Progenitor cell of endocrine pancreas (in vitro differentiated cells): Measurements from ENCODE around the gene MCRIP1. TPM values are rescaled to one million over a fixed set of nuclear protein-coding genes. Genes with fewer than 3 reads are reported as not detected.

Experiments
- DNase-seq: peaks from one replicate; pipeline ENCODE4 v3.0.0; 2021; ENCODE audit warnings: low spot score; ENCODE audit not compliant: unreplicated experiment
- H3K27ac Mint-ChIP-seq: 2 replicates; pipeline ENCODE4 v1.8.0; 2021; ENCODE audit warnings: mild to moderate bottlenecking, moderate library complexity, mixed read lengths
- H3K27me3 Mint-ChIP-seq: 2 replicates; pipeline ENCODE4 v1.8.0; 2021; ENCODE audit warnings: mixed read lengths
- H3K36me3 Mint-ChIP-seq: 2 replicates; pipeline ENCODE4 v1.8.0; 2022; ENCODE audit warnings: mixed read lengths; ENCODE audit not compliant: insufficient read depth
- H3K4me1 Mint-ChIP-seq: 2 replicates; pipeline ENCODE4 v1.8.0; 2021; ENCODE audit warnings: low read depth, mixed read lengths
- H3K4me3 Mint-ChIP-seq: 2 replicates; pipeline ENCODE4 v1.8.0; 2021; ENCODE audit warnings: low read depth, mild to moderate bottlenecking, moderate library complexity, mixed read lengths
- H3K9me3 Mint-ChIP-seq: 2 replicates; pipeline ENCODE4 v1.8.0; 2021; ENCODE audit warnings: low read depth, mixed read lengths
- CTCF ChIP-seq: fragments of 200-600 bp; sonication (generic); IDR thresholded peaks from one replicate; pipeline ENCODE4 v1.5.0; 2021; ENCODE audit warnings: antibody characterized with exemption, mild to moderate bottlenecking; ENCODE audit not compliant: unreplicated experiment
- total RNA-seq: library from RNA; stranded (reverse); gene quantifications from 2 replicates; pipeline ENCODE4 v1.2.1, GENCODE V29; 2021

Gene MCRIP1
- total RNA-seq, 1 donor from 2014 or later: 157 TPM

- no peak for TF ChIP-seq CTCF
- H3K9me3 Mint-ChIP-seq: no peaks in the 10 kb centered on the region
- H3K27ac Mint-ChIP-seq: no peak overlapping the region
- peaks cover 16% of the 10 kb centered on the region for H3K27me3 Mint-ChIP-seq
- no peak overlapping the region for H3K4me3 Mint-ChIP-seq
- H3K4me1 Mint-ChIP-seq: peaks cover 14% of the 10 kb centered on the region
- H3K36me3 Mint-ChIP-seq: no peaks in the 10 kb centered on the region
- DNase-seq: no peak
Measured at GRCh38 chr17:81817758-81818147, 15.3 kb downstream of the MCRIP1 start.

DNA sequence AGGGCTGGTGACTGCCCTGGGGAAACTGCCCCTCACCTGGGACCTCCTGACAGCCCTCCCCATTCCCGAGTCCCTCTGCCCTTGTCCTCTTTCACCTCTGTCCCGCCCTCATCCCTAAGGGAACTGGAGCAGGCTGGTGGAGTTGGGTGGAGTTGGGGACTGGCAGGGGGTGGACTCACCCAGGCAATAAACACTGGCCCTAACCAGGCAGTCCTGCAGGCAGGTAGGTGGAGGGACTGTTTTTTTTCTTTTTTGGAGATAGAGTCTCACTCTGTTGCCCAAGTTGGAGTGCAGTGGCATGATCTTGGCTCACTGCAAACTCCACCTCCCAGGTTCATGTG, 17.5 kb downstream of the MCRIP1 start:
- peaks cover 14% of the 10 kb centered on the region for H3K4me1 Mint-ChIP-seq
- H3K36me3 Mint-ChIP-seq: no peaks in the 10 kb centered on the region
- DNase-seq: no peak
- H3K9me3 Mint-ChIP-seq: no peaks in the 10 kb centered on the region
- no peak for TF ChIP-seq CTCF
- peaks cover 16% of the 10 kb centered on the region for H3K27me3 Mint-ChIP-seq
- peak overlapping the region; percentile 67 for H3K27ac Mint-ChIP-seq
- no peak overlapping the region for H3K4me3 Mint-ChIP-seq

GRCh38 chr17:81814748-81815645, 18.1 kb downstream of the MCRIP1 start:
- Mint-ChIP-seq H3K4me1 (peaks cover 14% of the 10 kb centered on the region), H3K36me3 (no peaks in the 10 kb centered on the region), H3K4me3 (no peak overlapping the region), H3K9me3 (no peaks in the 10 kb centered on the region), H3K27me3 (peaks cover 16% of the 10 kb centered on the region), H3K27ac (peak overlapping the region; percentile 73)
- DNase-seq: no peak
- TF ChIP-seq CTCF: no peak

- no peak overlapping the region for H3K27ac Mint-ChIP-seq
- no peaks in the 10 kb centered on the region for H3K9me3 Mint-ChIP-seq
- TF ChIP-seq CTCF: no peak
- no peak overlapping the region for H3K4me3 Mint-ChIP-seq
- peaks cover 14% of the 10 kb centered on the region for H3K4me1 Mint-ChIP-seq
- H3K36me3 Mint-ChIP-seq: no peaks in the 10 kb centered on the region
- H3K27me3 Mint-ChIP-seq: peaks cover 22% of the 10 kb centered on the region
- DNase-seq: no peak
Measured at GRCh38 chr17:81813861-81814683, 19.0 kb downstream of the MCRIP1 start.

DNA sequence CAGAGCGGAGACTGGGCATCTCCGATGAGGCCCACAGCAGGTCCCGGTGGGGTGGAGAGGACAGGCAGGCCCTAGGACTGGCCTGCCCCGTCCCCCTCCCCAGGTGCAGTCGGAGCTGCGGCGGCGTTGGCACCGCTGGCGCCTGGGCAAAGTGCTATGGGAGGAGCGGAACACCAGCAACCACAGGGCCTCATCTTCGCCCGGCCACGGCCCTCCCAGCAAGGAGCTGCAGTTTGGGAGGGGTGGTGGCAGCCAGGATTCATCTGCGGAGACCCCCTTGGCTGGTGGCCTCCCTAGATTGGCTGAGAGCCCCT, 19.8 kb downstream of the MCRIP1 start:
- no peak for DNase-seq
- TF ChIP-seq CTCF: no peak
- H3K27ac Mint-ChIP-seq: no peak overlapping the region
- H3K4me3 Mint-ChIP-seq: no peak overlapping the region
- H3K9me3 Mint-ChIP-seq: no peaks in the 10 kb centered on the region
- H3K36me3 Mint-ChIP-seq: no peaks in the 10 kb centered on the region
- H3K27me3 Mint-ChIP-seq: peaks cover 25% of the 10 kb centered on the region
- peaks cover 14% of the 10 kb centered on the region for H3K4me1 Mint-ChIP-seq
